Motor neuron (in vitro differentiated cells): ENCODE measurements around the gene CRACR2A. TPM values are rescaled to one million over a fixed set of nuclear protein-coding genes. Genes with fewer than 3 reads are reported as not detected.
A peak's percentile ranks its signal among the peaks of the same experiment; 100 is the strongest.

ENCODE experiments used
- ATAC-seq, 8 experiments: fragments of 200-7000 bp; cut with Tn5 transposase; replicated peaks in 6 of 8; 2 replicates each; pipeline ENCODE4 v1.8.0; 2021; ENCODE audit warnings: mild to moderate bottlenecking in 8 of 8, moderate library complexity in 8 of 8
- H3K27ac ChIP-seq, 2 donors: fragments of 250-450 bp; sonication (Bioruptor Pico); 2 replicates each; pipeline ENCODE4 v1.9.0; 2021; ENCODE audit warnings: antibody characterized with exemption in 2 of 2, mild to moderate bottlenecking in 2 of 2, moderate library complexity in 1 of 2
- H3K4me1 ChIP-seq, 2 donors: fragments of 250-450 bp; sonication (Bioruptor Pico); replicated peaks in 1 of 2; 2 replicates each; pipeline ENCODE4 v1.6.1; 2021; ENCODE audit warnings: antibody characterized with exemption in 2 of 2, mild to moderate bottlenecking in 2 of 2, moderate library complexity in 1 of 2
- H3K4me3 ChIP-seq, 5 donors: fragments of 250-450 bp; sonication (Bioruptor Pico); 2 replicates each; pipeline ENCODE4 v1.9.0; 2021; ENCODE audit warnings: antibody characterized with exemption in 5 of 5, mild to moderate bottlenecking in 5 of 5, moderate library complexity in 4 of 5
- whole genome bisulfite sequencing, 10 experiments: fragments of 450-650 bp; shearing (Covaris generic); methylation state at CpG; one replicate each; pipeline ENCODE4 v1.0.0; 2022; 5-methylcytosine and 5-hydroxymethylcytosine counted together
- in situ Hi-C, 9 experiments: fragments of 400-800 bp; cut with MboI; loops; one replicate each; pipeline ENCODE4 v1.15.0; 2021; ENCODE audit warnings: low sequenced_read_pairs in 9 of 9, low pct_unique_long_range_greater_than_20kb in 2 of 9; ENCODE audit not compliant: unreplicated experiment in 9 of 9
- total RNA-seq, 8 experiments: library from RNA; unstranded; fragments of 300-600 nt; gene quantifications; 2 replicates each; pipeline versions ENCODE4 v1.2.3 to v1.2.4, GENCODE V29; 2022

Gene CRACR2A
- total RNA-seq = 10 to 100 TPM in 1 of 8 experiments, 1 to 10 TPM in 4, under 1 TPM in 3; 0.11 to 12.5 (median 1.2) TPM

GRCh38 chr12:3752741-3753486, at the start of gene CRACR2A:
TSS of gene CRACR2A (minus strand) at chr12:3753109. CDS start at chr12:3696999, 56,110 bp downstream.
- peak within 1 kb of the TSS in 1 of 2 donors; percentile 14 for H3K27ac ChIP-seq
- H3K4me3 ChIP-seq = peak within 1 kb of the TSS in 1 of 5 donors; percentile 9
- peak; percentile 45 to 96 (median 86) for ATAC-seq
- H3K4me1 ChIP-seq = peaks cover 5 to 13% of the 10 kb centered on the region in 2 donors
- WGBS, 10 experiments = 60% methylated on average over 1 to 3 of the region's 62 CpGs; no CpG with 5 or more reads in 7 of the 10 experiments
- in situ Hi-C loops = no loop called here

GRCh38 chr12:3797531-3798048, 44.7 kb upstream of the CRACR2A start:
- in situ Hi-C loops = loop anchor here in 7 of 9 experiments (10.0 to 25.0 kb wide), 3 partner anchors 460 to 503 kb away; no protein-coding TSS in a partner anchor
- ATAC-seq = no peak
- 46 to 100% (median 94%) methylated on average over 1 to 3 of the region's 3 CpGs; no CpG with 5 or more reads in 3 of the 10 experiments for WGBS, 10 experiments
- Histone ChIP-seq H3K27ac (no peak overlapping the region), H3K4me1 (peaks cover 31 to 35% of the 10 kb centered on the region in 2 donors), H3K4me3 (no peak overlapping the region)

GRCh38 chr12:3795492-3796133, 42.7 kb upstream of the CRACR2A start:
- 20 to 100% (median 80%) methylated on average over 1 to 4 of the region's 5 CpGs; no CpG with 5 or more reads in 1 of the 10 experiments for WGBS, 10 experiments
- Histone ChIP-seq H3K4me1 (peaks cover 49 to 53% of the 10 kb centered on the region in 2 donors), H3K27ac (no peak overlapping the region), H3K4me3 (no peak overlapping the region)
- ATAC-seq = no peak
- in situ Hi-C loops = loop anchor here in 7 of 9 experiments (10.0 to 25.0 kb wide), 3 partner anchors 458 to 501 kb away; no protein-coding TSS in a partner anchor

GRCh38 chr12:3795066-3795465, 42.2 kb upstream of the CRACR2A start:
- WGBS, 10 experiments = 19 to 100% (median 80%) methylated on average over 1 to 2 of the region's 2 CpGs; no CpG with 5 or more reads in 2 of the 10 experiments
- H3K27ac ChIP-seq = no peak overlapping the region
- H3K4me1 ChIP-seq = peaks cover 54 to 55% of the 10 kb centered on the region in 2 donors
- ATAC-seq = no peak
- in situ Hi-C loops = loop anchor here in 7 of 9 experiments (10.0 to 25.0 kb wide), 3 partner anchors 458 to 500 kb away; no protein-coding TSS in a partner anchor
- H3K4me3 ChIP-seq = no peak overlapping the region

GRCh38 chr12:3792623-3793288, 39.8 kb upstream of the CRACR2A start:
- no peak overlapping the region for H3K4me3 ChIP-seq
- peaks cover 63 to 64% of the 10 kb centered on the region in 2 donors for H3K4me1 ChIP-seq
- peak in 5 of 8 experiments; percentile 80 to 90 (median 89) for ATAC-seq
- in situ Hi-C loops = loop anchor here in 7 of 9 experiments (10.0 to 25.0 kb wide), 3 partner anchors 455 to 498 kb away; no protein-coding TSS in a partner anchor
- 38 to 78% (median 65%) methylated on average over 2 to 9 of the region's 10 CpGs; no CpG with 5 or more reads in 2 of the 10 experiments for WGBS, 10 experiments
- peak overlapping the region in 1 of 2 donors; percentile 37 for H3K27ac ChIP-seq

- peak overlapping the region; percentile 14 to 49 for H3K27ac ChIP-seq
- in situ Hi-C loops = loop anchor here in 7 of 9 experiments (10.0 to 25.0 kb wide), 3 partner anchors 454 to 497 kb away; no protein-coding TSS in a partner anchor
- 48 to 100% (median 88%) methylated on average over 1 to 5 of the region's 5 CpGs; no CpG with 5 or more reads in 4 of the 10 experiments for WGBS, 10 experiments
- ATAC-seq = no peak
- peaks cover 57 to 59% of the 10 kb centered on the region in 2 donors for H3K4me1 ChIP-seq
- H3K4me3 ChIP-seq = no peak overlapping the region
These were observed 38.5 kb upstream of the CRACR2A start for GRCh38 chr12:3791256-3791874.

GRCh38 chr12:3790642-3791041, 37.7 kb upstream of the CRACR2A start:
- H3K4me3 ChIP-seq = no peak overlapping the region
- WGBS, 10 experiments = 0 to 83% (median 6%) methylated on average over 1 to 2 of the region's 2 CpGs; no CpG with 5 or more reads in 1 of the 10 experiments
- ATAC-seq = peak in 5 of 8 experiments; percentile 25 to 62 (median 38)
- in situ Hi-C loops = loop anchor here in 7 of 9 experiments (10.0 to 25.0 kb wide), 3 partner anchors 453 to 496 kb away; no protein-coding TSS in a partner anchor
- H3K4me1 ChIP-seq = peaks cover 55 to 57% of the 10 kb centered on the region in 2 donors
- peak overlapping the region in 1 of 2 donors; percentile 49 for H3K27ac ChIP-seq

- in situ Hi-C loops = loop anchor here in 7 of 9 experiments (10.0 to 25.0 kb wide), 3 partner anchors 453 to 495 kb away; no protein-coding TSS in a partner anchor
- H3K4me1 ChIP-seq = peaks cover 51% of the 10 kb centered on the region in 2 donors
- 20 to 100% (median 75%) methylated on average over 1 of the region's 1 CpG; no CpG with 5 or more reads in 6 of the 10 experiments for WGBS, 10 experiments
- no peak overlapping the region for H3K27ac ChIP-seq
- no peak overlapping the region for H3K4me3 ChIP-seq
- ATAC-seq = no peak
These were observed 36.9 kb upstream of the CRACR2A start for GRCh38 chr12:3789838-3790237.

GRCh38 chr12:3777206-3777809, 24.4 kb upstream of the CRACR2A start:
- in situ Hi-C loops = loop anchor here in 6 of 9 experiments (10.0 to 25.0 kb wide), 3 partner anchors 103 to 465 kb away; no protein-coding TSS in a partner anchor
- H3K4me1 ChIP-seq = no peaks in the 10 kb centered on the region
- H3K27ac ChIP-seq = no peak overlapping the region
- no peak overlapping the region for H3K4me3 ChIP-seq
- WGBS, 10 experiments = 23 to 100% (median 68%) methylated on average over 1 to 3 of the region's 3 CpGs
- peak in 6 of 8 experiments; percentile 46 to 71 (median 61) for ATAC-seq

GRCh38 chr12:3775385-3776035, 22.6 kb upstream of the CRACR2A start:
- no peak for ATAC-seq
- no peak overlapping the region for H3K27ac ChIP-seq
- in situ Hi-C loops = loop anchor here in 6 of 9 experiments (10.0 to 25.0 kb wide), 3 partner anchors 101 to 463 kb away; no protein-coding TSS in a partner anchor
- no peak overlapping the region for H3K4me3 ChIP-seq
- WGBS, 10 experiments = 21 to 100% (median 65%) methylated on average over 1 to 5 of the region's 5 CpGs
- no peaks in the 10 kb centered on the region for H3K4me1 ChIP-seq

GRCh38 chr12:3772380-3772779, 19.5 kb upstream of the CRACR2A start:
- in situ Hi-C loops = loop anchor here in 1 of 9 experiments (10.0 kb wide), 1 partner anchor 98 kb away; no protein-coding TSS in a partner anchor
- peaks cover 0 to 5% of the 10 kb centered on the region in 2 donors for H3K4me1 ChIP-seq
- no peak overlapping the region for H3K4me3 ChIP-seq
- H3K27ac ChIP-seq = no peak overlapping the region
- ATAC-seq = no peak
- WGBS, 10 experiments = 0 to 100% (median 62%) methylated on average over 2 to 4 of the region's 4 CpGs; no CpG with 5 or more reads in 1 of the 10 experiments
